Myocyte (in vitro differentiated cells): ENCODE measurements around the gene MSI1. TPM values are rescaled to one million over a fixed set of nuclear protein-coding genes. Genes with fewer than 3 reads are reported as not detected.

Experiments
- DNase-seq: peaks from one replicate; pipeline ENCODE4 v3.0.0-alpha.2; 2012; ENCODE audit warnings: low read depth
- polyA plus RNA-seq: library from polyadenylated mRNA; unstranded; fragments of >200 nt; gene quantifications from one replicate; pipeline ENCODE4 v1.2.1, GENCODE V29; 2012; ENCODE audit warnings: missing spikeins
- total RNA-seq: library from RNA; depleted of rRNA; stranded (reverse); fragments of >200 nt; gene quantifications from 2 replicates; pipeline ENCODE4 v1.2.3, GENCODE V29; 2014

Gene MSI1
- total RNA-seq = 0.35 TPM in 1 of 2 replicates, not detected in the other
- polyA plus RNA-seq = 0.06 TPM

GRCh38 chr12:120368789-120369602 lies at the start of gene MSI1:
Gene MSI1, minus strand, starts transcription at chr12:120369164. Its CDS starts 73 bp downstream, at chr12:120369091.
- DNase-seq = no peak

- no peak for DNase-seq
Measured at GRCh38 chr12:120417917-120418580, 49.1 kb upstream of the MSI1 start.

- no peak for DNase-seq
Measured at GRCh38 chr12:120416490-120417216, 47.7 kb upstream of the MSI1 start.

- DNase-seq = no peak
Measured at GRCh38 chr12:120413901-120414695, 45.1 kb upstream of the MSI1 start.

GRCh38 chr12:120412421-120412820 lies 43.5 kb upstream of the MSI1 start:
- DNase-seq = no peak

GRCh38 chr12:120408771-120409170 lies 39.8 kb upstream of the MSI1 start:
- no peak for DNase-seq

GRCh38 chr12:120406553-120406952 lies 37.6 kb upstream of the MSI1 start:
- DNase-seq = no peak

GRCh38 chr12:120406069-120406468 lies 37.1 kb upstream of the MSI1 start:
- no peak for DNase-seq

GRCh38 chr12:120404271-120404670 lies 35.3 kb upstream of the MSI1 start:
- no peak for DNase-seq

GRCh38 chr12:120403869-120404268 lies 34.9 kb upstream of the MSI1 start:
- no peak for DNase-seq

GRCh38 chr12:120402217-120402616 lies 33.3 kb upstream of the MSI1 start:
- DNase-seq = no peak

GRCh38 chr12:120399531-120399930 lies 30.6 kb upstream of the MSI1 start:
- no peak for DNase-seq

GRCh38 chr12:120397824-120398540 lies 29.0 kb upstream of the MSI1 start:
- DNase-seq = no peak

- DNase-seq = no peak
Measured at GRCh38 chr12:120394483-120395367, 25.8 kb upstream of the MSI1 start.

GRCh38 chr12:120390540-120391120 lies 21.7 kb upstream of the MSI1 start:
- DNase-seq = no peak

GRCh38 chr12:120388691-120389481 lies 19.9 kb upstream of the MSI1 start:
- no peak for DNase-seq

- DNase-seq = no peak
Measured at GRCh38 chr12:120381752-120382419, 12.9 kb upstream of the MSI1 start.

GRCh38 chr12:120378036-120378435 lies 9.1 kb upstream of the MSI1 start:
- DNase-seq = no peak
